Endodermal cell (in vitro differentiated cells): ENCODE measurements around the gene IL20RA. TPM values are rescaled to one million over a fixed set of nuclear protein-coding genes. Genes with fewer than 3 reads are reported as not detected.

Experiments used
- DNase-seq: peaks from one replicate; pipeline ENCODE4 v3.0.0-alpha.2; 2017
- H3K27ac ChIP-seq: 2 replicates; pipeline ENCODE4 v1.5.1; 2013; ENCODE audit warnings: mild to moderate bottlenecking, low read depth, low read length, moderate library complexity
- H3K27me3 ChIP-seq: 2 replicates; pipeline ENCODE4 v1.6.1; 2013; ENCODE audit warnings: mild to moderate bottlenecking, low read length, moderate library complexity; ENCODE audit not compliant: insufficient read depth, control insufficient read depth, poor library complexity, severe bottlenecking
- H3K36me3 ChIP-seq: 2 replicates; pipeline ENCODE4 v1.7.0; 2013; ENCODE audit warnings: mild to moderate bottlenecking, low read length, moderate library complexity; ENCODE audit not compliant: control insufficient read depth, insufficient read depth
- H3K4me1 ChIP-seq: one replicate; pipeline ENCODE4 v1.7.0; 2013; ENCODE audit warnings: low read length; ENCODE audit not compliant: control insufficient read depth, insufficient read depth
- H3K4me3 ChIP-seq: 2 replicates; pipeline ENCODE4 v1.5.1; 2013; ENCODE audit warnings: mild to moderate bottlenecking, low read length, moderate library complexity
- H3K9ac ChIP-seq: 2 replicates; pipeline ENCODE4 v1.6.1; 2013; ENCODE audit warnings: mild to moderate bottlenecking, low read length, moderate library complexity; ENCODE audit not compliant: poor library complexity, severe bottlenecking; ENCODE audit errors: extremely low read depth
- H3K9me3 ChIP-seq: 2 replicates; pipeline ENCODE4 v1.6.1; 2013; ENCODE audit warnings: mild to moderate bottlenecking, low read length, moderate library complexity; ENCODE audit not compliant: control insufficient read depth
- H3K27ac Mint-ChIP-seq: 2 replicates; pipeline ENCODE4 v1.8.0; 2020; ENCODE audit warnings: mixed read lengths
- H3K27me3 Mint-ChIP-seq: 2 replicates; pipeline ENCODE4 v1.8.0; 2021; ENCODE audit warnings: mild to moderate bottlenecking, mixed read lengths; ENCODE audit not compliant: insufficient read depth
- H3K36me3 Mint-ChIP-seq: 2 replicates; pipeline ENCODE4 v1.8.0; 2020; ENCODE audit warnings: low read depth, mixed read lengths
- H3K4me1 Mint-ChIP-seq: 2 replicates; pipeline ENCODE4 v1.8.0; 2020; ENCODE audit warnings: mixed read lengths
- H3K4me3 Mint-ChIP-seq: 2 replicates; pipeline ENCODE4 v1.8.0; 2020; ENCODE audit warnings: mild to moderate bottlenecking, moderate library complexity, mixed read lengths
- H3K9me3 Mint-ChIP-seq: 2 replicates; pipeline ENCODE4 v1.8.0; 2020; ENCODE audit warnings: mild to moderate bottlenecking, mixed read lengths
- WGBS, 2 experiments: methylation state at CpG; one replicate each; pipeline versions ENCODE4 v1.1.5 to v1.1.7; 2013; ENCODE audit warnings: missing lambda C conversion rate in 2 of 2, mixed read lengths in 1 of 2; ENCODE audit not compliant: insufficient coverage in 1 of 2, insufficient read length in 1 of 2; 5-methylcytosine and 5-hydroxymethylcytosine counted together
- total RNA-seq, 2 donors: library from RNA; stranded (reverse); fragmentation: NEBNext Ultra II Directional in 1 of 2; extraction: Animal tissue kit (Norgen Biotek cat#: 25700) in 1 of 2; gene quantifications; 2 replicates in 1 of 2; 3 replicates in 1 of 2; pipeline ENCODE4 v1.2.1, GENCODE V29; 2021
- TF ChIP-seq, protein P1 (sequence below): fragments of 200-600 bp; sonication (generic); conservative IDR thresholded peaks from 2 replicates; pipeline ENCODE4 v1.5.0; 2021; ENCODE audit warnings: antibody characterized with exemption, mild to moderate bottlenecking

The IL20RA gene
- total RNA-seq, 2 donors from 2014 or later, result 0.13 to 0.57 TPM

DNA sequence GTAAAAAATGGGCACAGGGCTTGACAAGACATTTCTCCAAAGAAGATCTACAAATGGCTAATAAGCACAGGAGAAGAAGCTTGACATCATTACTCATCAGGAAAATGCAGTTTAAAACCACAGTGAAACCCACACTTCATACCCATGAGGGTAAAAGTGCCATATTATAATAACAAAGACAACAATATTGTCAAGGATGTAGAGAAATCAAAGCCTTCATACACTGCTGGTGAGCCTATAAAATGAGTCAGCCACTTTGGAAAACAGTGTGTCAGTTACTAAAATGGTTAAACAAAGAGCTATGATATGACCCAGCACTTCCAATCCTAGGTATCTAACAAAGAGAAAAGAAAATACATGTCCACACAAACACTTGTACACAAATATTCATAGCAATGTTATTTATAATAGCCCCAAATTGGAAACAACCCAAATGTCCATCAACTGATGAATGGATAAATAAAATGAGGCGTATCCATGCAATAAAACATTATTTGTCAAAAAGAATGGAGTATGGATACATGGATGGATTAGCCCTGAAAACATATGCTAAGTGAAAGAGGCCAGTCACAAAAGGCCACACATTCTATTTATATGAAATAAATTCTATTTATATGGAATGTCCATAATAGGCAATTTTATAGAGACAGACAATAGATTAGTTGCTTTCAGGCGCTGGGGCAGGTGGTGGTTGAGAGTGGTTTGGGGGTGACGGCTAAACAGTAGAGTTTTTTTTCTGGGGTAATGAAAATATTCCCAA is 11.5 kb upstream of the IL20RA start:
- TF ChIP-seq, protein P1, sequence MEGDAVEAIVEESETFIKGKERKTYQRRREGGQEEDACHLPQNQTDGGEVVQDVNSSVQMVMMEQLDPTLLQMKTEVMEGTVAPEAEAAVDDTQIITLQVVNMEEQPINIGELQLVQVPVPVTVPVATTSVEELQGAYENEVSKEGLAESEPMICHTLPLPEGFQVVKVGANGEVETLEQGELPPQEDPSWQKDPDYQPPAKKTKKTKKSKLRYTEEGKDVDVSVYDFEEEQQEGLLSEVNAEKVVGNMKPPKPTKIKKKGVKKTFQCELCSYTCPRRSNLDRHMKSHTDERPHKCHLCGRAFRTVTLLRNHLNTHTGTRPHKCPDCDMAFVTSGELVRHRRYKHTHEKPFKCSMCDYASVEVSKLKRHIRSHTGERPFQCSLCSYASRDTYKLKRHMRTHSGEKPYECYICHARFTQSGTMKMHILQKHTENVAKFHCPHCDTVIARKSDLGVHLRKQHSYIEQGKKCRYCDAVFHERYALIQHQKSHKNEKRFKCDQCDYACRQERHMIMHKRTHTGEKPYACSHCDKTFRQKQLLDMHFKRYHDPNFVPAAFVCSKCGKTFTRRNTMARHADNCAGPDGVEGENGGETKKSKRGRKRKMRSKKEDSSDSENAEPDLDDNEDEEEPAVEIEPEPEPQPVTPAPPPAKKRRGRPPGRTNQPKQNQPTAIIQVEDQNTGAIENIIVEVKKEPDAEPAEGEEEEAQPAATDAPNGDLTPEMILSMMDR, result no peak
- WGBS, 2 experiments, result 90 to 100% methylated on average over 1 to 3 of the region's 3 CpGs
- Mint-ChIP-seq H3K9me3 (no peaks in the 10 kb centered on the region), H3K27ac (no peak overlapping the region), H3K4me3 (no peak overlapping the region), H3K27me3 (peaks cover 1% of the 10 kb centered on the region), H3K36me3 (no peaks in the 10 kb centered on the region), H3K4me1 (peaks cover 6% of the 10 kb centered on the region)
- H3K4me1 ChIP-seq, result no peaks in the 10 kb centered on the region
- no peak overlapping the region for H3K4me3 ChIP-seq
- H3K9me3 ChIP-seq, result no peaks in the 10 kb centered on the region
- no peak for DNase-seq
- no peak overlapping the region for H3K27ac ChIP-seq
- no peaks in the 10 kb centered on the region for H3K36me3 ChIP-seq
- H3K27me3 ChIP-seq, result peaks cover 28% of the 10 kb centered on the region
- H3K9ac ChIP-seq, result no peak overlapping the region

DNA sequence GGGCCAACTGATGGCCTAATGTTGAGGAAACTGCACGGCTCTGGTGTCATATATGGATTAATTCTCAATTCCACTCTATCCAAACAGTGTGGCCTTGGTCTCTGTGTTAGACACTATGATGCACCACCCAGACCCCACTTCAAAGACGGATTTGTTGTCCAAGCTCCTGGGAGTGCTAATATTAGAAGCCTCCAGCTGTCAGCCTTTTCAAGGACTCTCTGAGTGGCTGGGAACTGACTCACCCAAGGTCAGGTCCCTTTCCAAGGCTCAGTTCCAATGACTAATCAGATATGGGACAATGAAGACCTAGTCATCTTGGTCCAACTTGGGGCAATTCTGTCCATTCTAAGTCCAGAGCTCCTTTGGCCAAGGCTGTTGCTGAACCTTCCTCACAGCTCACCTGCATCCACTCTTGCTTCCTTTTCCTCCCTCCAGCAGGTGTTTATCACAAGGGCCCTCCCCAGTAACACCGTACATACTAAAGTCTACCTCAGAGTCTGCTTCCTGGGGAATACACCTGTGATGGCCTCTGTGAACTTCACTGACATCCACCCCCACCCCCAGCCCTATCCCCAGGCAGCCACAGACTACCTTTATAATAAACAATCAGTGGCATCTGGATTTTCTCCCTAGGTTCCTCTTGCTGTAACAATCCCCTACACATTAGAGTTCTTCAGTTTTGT is 7.2 kb upstream of the IL20RA start:
- Mint-ChIP-seq H3K4me1 (no peaks in the 10 kb centered on the region), H3K9me3 (no peaks in the 10 kb centered on the region), H3K27me3 (peaks cover 27% of the 10 kb centered on the region), H3K27ac (no peak overlapping the region), H3K36me3 (no peaks in the 10 kb centered on the region), H3K4me3 (no peak overlapping the region)
- no peak overlapping the region for H3K9ac ChIP-seq
- no peak for DNase-seq
- H3K36me3 ChIP-seq, result no peaks in the 10 kb centered on the region
- WGBS, 2 experiments, result 95 to 100% methylated on average over 1 to 3 of the region's 3 CpGs
- peaks cover 39% of the 10 kb centered on the region for H3K27me3 ChIP-seq
- no peak overlapping the region for H3K27ac ChIP-seq
- H3K4me1 ChIP-seq, result no peaks in the 10 kb centered on the region
- H3K9me3 ChIP-seq, result no peaks in the 10 kb centered on the region
- TF ChIP-seq, protein P1, result no peak
- no peak overlapping the region for H3K4me3 ChIP-seq

DNA sequence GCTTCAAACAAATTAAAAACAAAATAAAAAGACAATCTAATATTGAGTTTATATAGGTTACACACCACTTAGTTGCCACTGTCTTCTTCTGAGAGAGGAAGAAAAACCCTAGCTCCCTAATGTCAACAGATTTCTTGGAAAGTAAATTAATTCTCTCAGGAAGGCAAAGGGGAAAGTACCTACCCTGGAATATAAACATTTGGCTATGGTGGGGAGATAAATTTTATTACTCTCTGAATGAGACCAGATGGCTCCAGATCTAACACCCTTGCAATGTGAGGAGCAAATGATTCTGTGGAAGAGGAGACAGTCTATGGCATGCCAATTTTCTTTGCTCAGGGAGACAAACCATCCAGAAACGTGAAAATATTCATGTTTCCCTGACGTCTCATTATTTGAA is 4.3 kb upstream of the IL20RA start:
- Histone ChIP-seq H3K4me3 (no peak overlapping the region), H3K27me3 (peaks cover 60% of the 10 kb centered on the region), H3K27ac (no peak overlapping the region), H3K9ac (no peak overlapping the region), H3K4me1 (no peaks in the 10 kb centered on the region), H3K9me3 (no peaks in the 10 kb centered on the region), H3K36me3 (no peaks in the 10 kb centered on the region)
- H3K27ac Mint-ChIP-seq, result no peak overlapping the region
- H3K9me3 Mint-ChIP-seq, result no peaks in the 10 kb centered on the region
- TF ChIP-seq, protein P1, result no peak
- no peaks in the 10 kb centered on the region for H3K36me3 Mint-ChIP-seq
- H3K4me3 Mint-ChIP-seq, result no peak overlapping the region
- no peaks in the 10 kb centered on the region for H3K4me1 Mint-ChIP-seq
- peaks cover 48% of the 10 kb centered on the region for H3K27me3 Mint-ChIP-seq
- DNase-seq, result no peak
- 88 to 100% methylated on average over 1 to 2 of the region's 2 CpGs for WGBS, 2 experiments
